ENCODE measurements around the gene DPEP1. TPM values are rescaled to one million over a fixed set of nuclear protein-coding genes. Genes with fewer than 3 reads are reported as not detected.

DPEP1 gene
- total and polyA plus RNA-seq, 4 donors: 0.14 to 0.83 (median 0.45) TPM

- H3K4me1 ChIP-seq (ENCODE audit: control insufficient read depth in 4 of 4, insufficient read depth in 4 of 4, low read length in 3 of 4): no peaks in the 10 kb centered on the region
- H3K36me3 ChIP-seq (ENCODE audit: control insufficient read depth in 4 of 4, insufficient read depth in 3 of 4, low read depth in 1 of 4, low read length in 3 of 4): no peaks in the 10 kb centered on the region
- no peaks in the 10 kb centered on the region for H3K9me3 ChIP-seq (ENCODE audit: control insufficient read depth in 4 of 4, low read length in 3 of 4)
- DNase-seq (ENCODE audit: low spot score): no peak
- TF ChIP-seq ATF3 (IDR thresholded peaks at IDR 0.05) (no peak), HNF4A (conservative IDR thresholded peaks at IDR 0.05) (no peak), FOXA2 (IDR thresholded peaks at IDR 0.05) (no peak)
- TF ChIP-seq, protein P1, sequence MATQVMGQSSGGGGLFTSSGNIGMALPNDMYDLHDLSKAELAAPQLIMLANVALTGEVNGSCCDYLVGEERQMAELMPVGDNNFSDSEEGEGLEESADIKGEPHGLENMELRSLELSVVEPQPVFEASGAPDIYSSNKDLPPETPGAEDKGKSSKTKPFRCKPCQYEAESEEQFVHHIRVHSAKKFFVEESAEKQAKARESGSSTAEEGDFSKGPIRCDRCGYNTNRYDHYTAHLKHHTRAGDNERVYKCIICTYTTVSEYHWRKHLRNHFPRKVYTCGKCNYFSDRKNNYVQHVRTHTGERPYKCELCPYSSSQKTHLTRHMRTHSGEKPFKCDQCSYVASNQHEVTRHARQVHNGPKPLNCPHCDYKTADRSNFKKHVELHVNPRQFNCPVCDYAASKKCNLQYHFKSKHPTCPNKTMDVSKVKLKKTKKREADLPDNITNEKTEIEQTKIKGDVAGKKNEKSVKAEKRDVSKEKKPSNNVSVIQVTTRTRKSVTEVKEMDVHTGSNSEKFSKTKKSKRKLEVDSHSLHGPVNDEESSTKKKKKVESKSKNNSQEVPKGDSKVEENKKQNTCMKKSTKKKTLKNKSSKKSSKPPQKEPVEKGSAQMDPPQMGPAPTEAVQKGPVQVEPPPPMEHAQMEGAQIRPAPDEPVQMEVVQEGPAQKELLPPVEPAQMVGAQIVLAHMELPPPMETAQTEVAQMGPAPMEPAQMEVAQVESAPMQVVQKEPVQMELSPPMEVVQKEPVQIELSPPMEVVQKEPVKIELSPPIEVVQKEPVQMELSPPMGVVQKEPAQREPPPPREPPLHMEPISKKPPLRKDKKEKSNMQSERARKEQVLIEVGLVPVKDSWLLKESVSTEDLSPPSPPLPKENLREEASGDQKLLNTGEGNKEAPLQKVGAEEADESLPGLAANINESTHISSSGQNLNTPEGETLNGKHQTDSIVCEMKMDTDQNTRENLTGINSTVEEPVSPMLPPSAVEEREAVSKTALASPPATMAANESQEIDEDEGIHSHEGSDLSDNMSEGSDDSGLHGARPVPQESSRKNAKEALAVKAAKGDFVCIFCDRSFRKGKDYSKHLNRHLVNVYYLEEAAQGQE (IDR thresholded peaks at IDR 0.05): no peak
- TF ChIP-seq, protein P2, sequence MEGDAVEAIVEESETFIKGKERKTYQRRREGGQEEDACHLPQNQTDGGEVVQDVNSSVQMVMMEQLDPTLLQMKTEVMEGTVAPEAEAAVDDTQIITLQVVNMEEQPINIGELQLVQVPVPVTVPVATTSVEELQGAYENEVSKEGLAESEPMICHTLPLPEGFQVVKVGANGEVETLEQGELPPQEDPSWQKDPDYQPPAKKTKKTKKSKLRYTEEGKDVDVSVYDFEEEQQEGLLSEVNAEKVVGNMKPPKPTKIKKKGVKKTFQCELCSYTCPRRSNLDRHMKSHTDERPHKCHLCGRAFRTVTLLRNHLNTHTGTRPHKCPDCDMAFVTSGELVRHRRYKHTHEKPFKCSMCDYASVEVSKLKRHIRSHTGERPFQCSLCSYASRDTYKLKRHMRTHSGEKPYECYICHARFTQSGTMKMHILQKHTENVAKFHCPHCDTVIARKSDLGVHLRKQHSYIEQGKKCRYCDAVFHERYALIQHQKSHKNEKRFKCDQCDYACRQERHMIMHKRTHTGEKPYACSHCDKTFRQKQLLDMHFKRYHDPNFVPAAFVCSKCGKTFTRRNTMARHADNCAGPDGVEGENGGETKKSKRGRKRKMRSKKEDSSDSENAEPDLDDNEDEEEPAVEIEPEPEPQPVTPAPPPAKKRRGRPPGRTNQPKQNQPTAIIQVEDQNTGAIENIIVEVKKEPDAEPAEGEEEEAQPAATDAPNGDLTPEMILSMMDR (IDR thresholded peaks at IDR 0.05; ENCODE audit: low read depth, low read length, missing input control): no peak
- no peaks in the 10 kb centered on the region for H3K27me3 ChIP-seq (ENCODE audit: control insufficient read depth in 4 of 4, insufficient read depth in 4 of 4, low read length in 3 of 4)
- no peak overlapping the region for H3K9ac ChIP-seq (ENCODE audit: low read depth in 1 of 2, low read length in 2 of 2)
- no peak overlapping the region for H3K4me3 ChIP-seq (ENCODE audit: low read depth in 1 of 3, low read length in 3 of 3)
- 91% methylated on average over 34 of the region's 34 CpGs for WGBS
- no peak overlapping the region for H3K27ac ChIP-seq (ENCODE audit: low read depth in 1 of 2, low read length in 2 of 2)
Measured at GRCh38 chr16:89605186-89605970, 8.1 kb upstream of the DPEP1 start.

- DNase-seq (ENCODE audit: low spot score): no peak
- no peaks in the 10 kb centered on the region for H3K27me3 ChIP-seq (ENCODE audit: control insufficient read depth in 4 of 4, insufficient read depth in 4 of 4, low read length in 3 of 4)
- no peaks in the 10 kb centered on the region for H3K9me3 ChIP-seq (ENCODE audit: control insufficient read depth in 4 of 4, low read length in 3 of 4)
- 89% methylated on average over 9 of the region's 9 CpGs for WGBS
- no peak overlapping the region for H3K4me3 ChIP-seq (ENCODE audit: low read depth in 1 of 3, low read length in 3 of 3)
- H3K9ac ChIP-seq (ENCODE audit: low read depth in 1 of 2, low read length in 2 of 2): no peak overlapping the region
- no peaks in the 10 kb centered on the region for H3K36me3 ChIP-seq (ENCODE audit: control insufficient read depth in 4 of 4, insufficient read depth in 3 of 4, low read depth in 1 of 4, low read length in 3 of 4)
- no peaks in the 10 kb centered on the region for H3K4me1 ChIP-seq (ENCODE audit: control insufficient read depth in 4 of 4, insufficient read depth in 4 of 4, low read length in 3 of 4)
- TF ChIP-seq, protein P1 (IDR thresholded peaks at IDR 0.05): no peak
- TF ChIP-seq RXRA (IDR thresholded peaks at IDR 0.05) (no peak), SP1 (IDR thresholded peaks at IDR 0.05) (no peak), YY1 (IDR thresholded peaks at IDR 0.05) (no peak), RAD21 (IDR thresholded peaks at IDR 0.05) (no peak), NR2F2 (IDR thresholded peaks at IDR 0.05) (no peak), FOXA1 (IDR thresholded peaks at IDR 0.05) (no peak)
- no peak overlapping the region for H3K27ac ChIP-seq (ENCODE audit: low read depth in 1 of 2, low read length in 2 of 2)
Measured at GRCh38 chr16:89606006-89606405, 7.4 kb upstream of the DPEP1 start.

Data from liver (tissue), 9 donors.